NCI-H146 treated with DMSO at 0.1 percent for 48 hours (cell line): Measurements from ENCODE around the gene MCF2L2.
A peak's percentile ranks its signal among the peaks of the same experiment; 100 is the strongest.

ENCODE experiments used
- DNase-seq: peaks from one replicate; lab custom pipeline; 2025; ENCODE audit not compliant: unreplicated experiment; lab: John Stamatoyannopoulos, UW

MCF2L2 gene

GRCh38 chr3:183330881-183331280, 97.5 kb downstream of the MCF2L2 start:
- peak; percentile 70 for DNase-seq

GRCh38 chr3:183329543-183329942, 98.9 kb downstream of the MCF2L2 start:
- no peak for DNase-seq

- DNase-seq, result no peak
Measured at GRCh38 chr3:183328823-183329222, 99.6 kb downstream of the MCF2L2 start.

- no peak for DNase-seq
Measured at GRCh38 chr3:183328164-183328563, 100.3 kb downstream of the MCF2L2 start.

- no peak for DNase-seq
Measured at GRCh38 chr3:183327343-183327742, 101.1 kb downstream of the MCF2L2 start.

GRCh38 chr3:183324083-183324482, 104.3 kb downstream of the MCF2L2 start:
- DNase-seq, result no peak

- no peak for DNase-seq
Measured at GRCh38 chr3:183319371-183319770, 109.0 kb downstream of the MCF2L2 start.

- no peak for DNase-seq
Measured at GRCh38 chr3:183318877-183319276, 109.5 kb downstream of the MCF2L2 start.

- no peak for DNase-seq
Measured at GRCh38 chr3:183317886-183318865, 110.2 kb downstream of the MCF2L2 start.

GRCh38 chr3:183317271-183317670, 111.1 kb downstream of the MCF2L2 start:
- no peak for DNase-seq

- no peak for DNase-seq
Measured at GRCh38 chr3:183315739-183316138, 112.7 kb downstream of the MCF2L2 start.

GRCh38 chr3:183313764-183314163, 114.7 kb downstream of the MCF2L2 start:
- no peak for DNase-seq

- DNase-seq, result no peak
Measured at GRCh38 chr3:183313351-183313750, 115.1 kb downstream of the MCF2L2 start.

GRCh38 chr3:183312433-183312832, 116.0 kb downstream of the MCF2L2 start:
- no peak for DNase-seq

- DNase-seq, result peak; percentile 52
Measured at GRCh38 chr3:183310936-183311335, 117.5 kb downstream of the MCF2L2 start.

GRCh38 chr3:183309276-183309675, 119.1 kb downstream of the MCF2L2 start:
- DNase-seq, result no peak

- no peak for DNase-seq
Measured at GRCh38 chr3:183308751-183309150, 119.7 kb downstream of the MCF2L2 start.

- no peak for DNase-seq
Measured at GRCh38 chr3:183307749-183308148, 120.7 kb downstream of the MCF2L2 start.

GRCh38 chr3:183306798-183307671, 121.4 kb downstream of the MCF2L2 start:
- no peak for DNase-seq

- no peak for DNase-seq
Measured at GRCh38 chr3:183303690-183304089, 124.7 kb downstream of the MCF2L2 start.

GRCh38 chr3:183301937-183302580, 126.4 kb downstream of the MCF2L2 start:
- DNase-seq, result no peak
